GM23248 (cell line): Measurements from ENCODE around the gene ATXN7L2.

Experiments
- EZH2 ChIP-seq: fragments of 200-600 bp; sonication (generic); IDR thresholded peaks from 2 replicates; pipeline ENCODE4 v1.6.1; 2018; ENCODE audit warnings: antibody characterized with exemption, mild to moderate bottlenecking; ENCODE audit not compliant: insufficient read depth, poor library complexity, severe bottlenecking
- EZH2phosphoT487 ChIP-seq: fragments of 200-600 bp; sonication (generic); IDR thresholded peaks from 2 replicates; pipeline ENCODE4 v1.6.1; 2018; ENCODE audit warnings: antibody characterized with exemption, moderate library complexity, mild to moderate bottlenecking, low read depth; ENCODE audit not compliant: insufficient read depth

GRCh38 chr1:109497449-109498160 is 13.9 kb downstream of the ATXN7L2 start:
- TF ChIP-seq EZH2phosphoT487 = no peak
- no peak for TF ChIP-seq EZH2
